SK-N-SH (cell line): ENCODE results near the gene SAA1. TPM values are rescaled to one million over a fixed set of nuclear protein-coding genes. Genes with fewer than 3 reads are reported as not detected.
A peak's percentile ranks its signal among the peaks of the same experiment; 100 is the strongest.

Experiments used
- CTCF ChIA-PET: fragments of 300-600, 350-600 bp; formaldehyde crosslinking; extraction: SDS; loops from one replicate; lab custom pipeline; 2021; lab: Yijun Ruan, JAX
- POLR2A ChIA-PET: fragments of 350-600 bp; sonication (Branson Sonifier 250); formaldehyde crosslinking; extraction: SDS; loops from one replicate; lab custom pipeline; 2020; ENCODE audit warnings: antibody characterized with exemption, inconsistent platforms; lab: Yijun Ruan, JAX
- DNase-seq: peaks from one replicate; pipeline ENCODE4 v3.0.0; 2012
- H2AFZ ChIP-seq: fragments of 200-600 bp; sonication (generic); 2 replicates; pipeline ENCODE4 v1.8.1; 2016; ENCODE audit warnings: antibody characterized with exemption, mild to moderate bottlenecking, low read depth
- H3F3A ChIP-seq: fragments of 200-600 bp; sonication (generic); replicated peaks from 2 replicates; pipeline ENCODE3; 2016; ENCODE audit warnings: antibody characterized with exemption, mild to moderate bottlenecking; ENCODE audit not compliant: insufficient read depth
- H3K27ac ChIP-seq, 2 experiments: fragments of 200-500 bp in 1 of 2; fragments of 200-600 bp in 1 of 2; sonication (Bioruptor generic) in 1 of 2; sonication (generic), shearing (Covaris generic) in 1 of 2; 2 replicates each; pipeline versions ENCODE4 v1.5.1 to v1.6.1; 2014 to 2016; ENCODE audit warnings: low read depth in 2 of 2, inconsistent platforms in 1 of 2, low read length in 1 of 2, mild to moderate bottlenecking in 1 of 2, mixed read lengths in 1 of 2
- H3K27me3 ChIP-seq: fragments of 200-600 bp; sonication (generic), shearing (Covaris generic); 2 replicates; pipeline ENCODE4 v1.6.1; 2016; ENCODE audit warnings: mixed run types; ENCODE audit not compliant: insufficient read depth
- H3K36me3 ChIP-seq, 2 experiments: fragments of 200-500 bp in 1 of 2; fragments of 200-600 bp in 1 of 2; sonication (Bioruptor generic) in 1 of 2; sonication (generic) in 1 of 2; replicated peaks in 1 of 2; 2 replicates each; pipeline versions ENCODE3 to v1.5.1; 2014 to 2016; ENCODE audit warnings: low read length in 1 of 2, mild to moderate bottlenecking in 1 of 2; ENCODE audit not compliant: insufficient read depth in 2 of 2, control insufficient read depth in 1 of 2
- H3K4me1 ChIP-seq, 2 experiments: fragments of 200-500 bp in 1 of 2; fragments of 200-600 bp in 1 of 2; sonication (Bioruptor generic) in 1 of 2; sonication (generic), shearing (Covaris generic) in 1 of 2; 2 replicates each; pipeline versions ENCODE4 v1.5.1 to v1.6.1; 2014 to 2016; ENCODE audit warnings: low read depth in 1 of 2, low read length in 1 of 2, mixed run types in 1 of 2; ENCODE audit not compliant: insufficient read depth in 2 of 2, control insufficient read depth in 1 of 2
- H3K4me2 ChIP-seq: fragments of 200-600 bp; sonication (generic), shearing (Covaris generic); 2 replicates; pipeline ENCODE4 v1.6.1; 2017; ENCODE audit warnings: mixed run types
- H3K4me3 ChIP-seq, 2 experiments: fragments of 200-500 bp in 1 of 2; fragments of 200-600 bp in 1 of 2; sonication (Bioruptor generic) in 1 of 2; sonication (generic), shearing (Covaris generic) in 1 of 2; 2 replicates each; pipeline versions ENCODE4 v1.5.1 to v1.8.1; 2014 to 2016; ENCODE audit warnings: low read depth in 2 of 2, inconsistent platforms in 1 of 2, low read length in 1 of 2, mild to moderate bottlenecking in 1 of 2, mixed read lengths in 1 of 2, moderate library complexity in 1 of 2
- H3K79me2 ChIP-seq: fragments of 200-600 bp; sonication (generic); 2 replicates; pipeline ENCODE4 v1.8.1; 2017; ENCODE audit warnings: mild to moderate bottlenecking; ENCODE audit not compliant: insufficient read depth
- H3K9ac ChIP-seq: fragments of 200-600 bp; sonication (generic); 2 replicates; pipeline ENCODE4 v1.6.1; 2017; ENCODE audit warnings: mixed run types
- H3K9me2 ChIP-seq: fragments of 200-600 bp; sonication (generic); 2 replicates; pipeline ENCODE4 v1.6.1; 2017; ENCODE audit warnings: mixed run types
- H3K9me3 ChIP-seq: fragments of 200-600 bp; sonication (generic); 2 replicates; pipeline ENCODE4 v1.6.1; 2017; ENCODE audit warnings: mixed run types, mild to moderate bottlenecking, moderate library complexity
- H4K20me1 ChIP-seq: fragments of 200-600 bp; sonication (generic); 2 replicates; pipeline ENCODE4 v1.6.1; 2017; ENCODE audit warnings: mild to moderate bottlenecking, mixed run types; ENCODE audit not compliant: insufficient read depth
- ELF1 ChIP-seq: IDR thresholded peaks from 2 replicates; pipeline ENCODE4 v1.4.0; 2012
- FOSL2 ChIP-seq: IDR thresholded peaks from 2 replicates; pipeline ENCODE4 v1.4.0; 2012; ENCODE audit warnings: low read depth, mild to moderate bottlenecking, moderate library complexity, borderline replicate concordance
- FOXM1 ChIP-seq: IDR thresholded peaks from 2 replicates; pipeline ENCODE4 v1.4.0; 2012; ENCODE audit warnings: low read depth, mild to moderate bottlenecking
- MXI1 ChIP-seq: IDR thresholded peaks from 2 replicates; pipeline ENCODE4 v1.6.1; 2012; ENCODE audit warnings: mild to moderate bottlenecking, low read depth, low read length, improper control_type of control experiment
- NRF1 ChIP-seq: IDR thresholded peaks from 2 replicates; pipeline ENCODE4 v1.6.1; 2012; ENCODE audit warnings: low read depth, mild to moderate bottlenecking, low read length
- YY1 ChIP-seq: IDR thresholded peaks from 2 replicates; pipeline ENCODE4 v1.4.0; 2012; ENCODE audit warnings: low read depth, mild to moderate bottlenecking
- WGBS: methylation state at CpG from one replicate; pipeline ENCODE4 v1.1.6; 2017; ENCODE audit warnings: low lambda C conversion rate; 5-methylcytosine and 5-hydroxymethylcytosine counted together
- polyA plus RNA-seq, 3 experiments: library from polyadenylated mRNA; depleted of rRNA; stranded (reverse); fragments of >200 nt; gene quantifications; 2 replicates each; pipeline ENCODE4 v1.2.3, GENCODE V29; 2012
- TF ChIP-seq, protein P1 (sequence below): IDR thresholded peaks from 2 replicates; pipeline ENCODE4 v1.4.0; 2012; ENCODE audit warnings: low read depth, borderline replicate concordance

Gene SAA1
- polyA plus RNA-seq, 1 of the 3 experiments (the other 2 are of a cell fraction), result not detected

DNA sequence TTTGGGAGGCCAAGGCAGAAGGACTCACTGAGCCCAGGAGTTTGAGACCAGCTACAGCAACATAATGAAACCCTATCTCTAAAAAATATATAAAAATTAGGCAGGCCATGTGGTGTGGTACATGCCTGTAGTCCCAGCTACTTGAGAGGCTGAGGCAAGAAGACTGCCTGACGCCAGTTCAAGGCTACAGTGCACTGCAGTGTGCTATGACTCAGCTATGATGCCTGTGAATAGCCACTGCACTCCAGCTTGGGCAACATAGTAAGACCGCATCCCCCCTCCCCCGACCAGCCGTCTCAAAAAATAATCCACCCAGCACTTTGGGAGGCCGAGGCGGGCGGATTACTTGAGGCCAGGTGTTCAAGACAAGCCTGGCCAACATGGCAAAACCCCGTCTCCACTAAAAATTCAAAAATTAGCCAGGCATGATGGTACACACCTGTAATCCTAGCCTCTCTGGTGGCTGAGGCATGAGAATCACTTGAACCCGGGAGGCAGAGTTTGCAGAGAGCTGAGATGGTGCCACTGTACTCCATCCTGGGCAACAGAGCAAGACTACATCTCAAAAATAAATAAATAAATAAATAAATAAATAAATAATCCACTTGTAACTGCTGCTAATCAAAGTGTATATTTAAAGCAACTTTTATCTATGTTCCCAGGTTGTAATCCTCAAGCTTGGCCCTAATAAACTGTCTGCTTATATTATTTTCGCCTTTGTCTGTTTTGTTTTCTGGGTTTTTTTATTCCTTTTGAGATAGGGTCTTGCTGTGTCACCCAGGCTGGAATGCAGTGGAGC is 48.1 kb downstream of the SAA1 start:
- CTCF ChIA-PET, result interaction anchor here (1.1 to 1.3 kb wide), 2 partner anchors 17 to 198 kb away, joined by 3 to 4 read pairs; no protein-coding TSS in a partner anchor
- 86% methylated on average over 10 of the region's 10 CpGs for WGBS
- DNase-seq, result no peak

DNA sequence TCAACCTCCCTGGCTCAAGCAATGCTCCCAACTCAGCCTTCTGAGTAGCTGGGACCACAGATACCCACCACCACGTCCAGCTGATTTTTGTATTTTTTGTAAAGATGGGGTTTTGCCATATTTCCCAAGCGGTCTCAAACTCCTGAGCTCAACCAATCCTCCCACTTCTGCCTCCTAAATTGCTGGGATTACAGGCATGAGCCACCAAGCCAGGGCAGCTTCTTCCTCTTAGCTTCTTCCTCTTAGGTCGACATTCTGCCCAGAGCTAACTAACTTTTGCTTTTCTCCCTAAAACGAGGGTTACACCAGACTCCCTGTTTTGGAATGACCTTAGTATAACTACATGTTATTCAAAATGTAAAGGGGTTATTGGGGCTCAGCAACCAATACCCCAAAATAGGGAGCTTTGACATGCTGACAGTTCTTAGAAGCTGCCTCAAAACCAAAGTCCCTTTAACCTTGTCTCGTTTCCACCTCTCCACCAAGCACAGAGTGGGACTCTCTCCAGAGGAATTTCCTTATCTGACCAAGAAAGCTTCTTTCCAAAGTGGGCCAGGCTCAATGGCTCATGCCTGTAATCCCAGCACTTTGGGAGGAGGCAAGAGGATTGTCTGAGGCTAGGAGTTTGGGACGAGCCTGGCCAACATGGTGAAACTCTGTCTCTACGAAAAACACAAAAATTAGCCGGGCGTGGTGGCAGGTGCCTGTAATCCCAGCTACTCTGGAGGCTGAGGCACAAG is 48.9 kb downstream of the SAA1 start:
- Histone ChIP-seq H2AFZ (no peak overlapping the region), H3K9ac (no peak overlapping the region), H3K36me3 (peaks cover 13 to 16% of the 10 kb centered on the region in 2 experiments), H3K9me3 (no peaks in the 10 kb centered on the region), H3K4me2 (no peak overlapping the region), H3K4me1 (peaks cover 0 to 8% of the 10 kb centered on the region in 2 experiments; a peak in 3 of 4 replicates), H3K27me3 (no peaks in the 10 kb centered on the region), H3K27ac (no peak overlapping the region), H3K9me2 (no peaks in the 10 kb centered on the region), H3K79me2 (peaks cover 70% of the 10 kb centered on the region), H4K20me1 (no peaks in the 10 kb centered on the region), H3F3A (peaks cover 11% of the 10 kb centered on the region), H3K4me3 (no peak overlapping the region)
- ChIA-PET CTCF (interaction anchor here (0.8 to 1.9 kb wide), 4 partner anchors 18 to 200 kb away, joined by 3 to 7 read pairs (median 5); no protein-coding TSS in a partner anchor), POLR2A (interaction anchor here (1.1 kb wide), 1 partner anchor 82 kb away, joined by 3 read pairs; no protein-coding TSS in a partner anchor)
- TF ChIP-seq NRF1 (no peak), ELF1 (no peak), MXI1 (no peak), FOXM1 (no peak)
- TF ChIP-seq, protein P1, sequence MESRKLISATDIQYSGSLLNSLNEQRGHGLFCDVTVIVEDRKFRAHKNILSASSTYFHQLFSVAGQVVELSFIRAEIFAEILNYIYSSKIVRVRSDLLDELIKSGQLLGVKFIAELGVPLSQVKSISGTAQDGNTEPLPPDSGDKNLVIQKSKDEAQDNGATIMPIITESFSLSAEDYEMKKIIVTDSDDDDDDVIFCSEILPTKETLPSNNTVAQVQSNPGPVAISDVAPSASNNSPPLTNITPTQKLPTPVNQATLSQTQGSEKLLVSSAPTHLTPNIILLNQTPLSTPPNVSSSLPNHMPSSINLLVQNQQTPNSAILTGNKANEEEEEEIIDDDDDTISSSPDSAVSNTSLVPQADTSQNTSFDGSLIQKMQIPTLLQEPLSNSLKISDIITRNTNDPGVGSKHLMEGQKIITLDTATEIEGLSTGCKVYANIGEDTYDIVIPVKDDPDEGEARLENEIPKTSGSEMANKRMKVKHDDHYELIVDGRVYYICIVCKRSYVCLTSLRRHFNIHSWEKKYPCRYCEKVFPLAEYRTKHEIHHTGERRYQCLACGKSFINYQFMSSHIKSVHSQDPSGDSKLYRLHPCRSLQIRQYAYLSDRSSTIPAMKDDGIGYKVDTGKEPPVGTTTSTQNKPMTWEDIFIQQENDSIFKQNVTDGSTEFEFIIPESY, result no peak
- no peak for DNase-seq
- 90% methylated on average over 9 of the region's 9 CpGs for WGBS

More for the DNA sequence above, 48.1 kb downstream of the SAA1 start:
- H3K4me2 ChIP-seq, result no peak overlapping the region
- no peaks in the 10 kb centered on the region for H4K20me1 ChIP-seq
- H3K36me3 ChIP-seq, result peaks cover 20 to 21% of the 10 kb centered on the region in 2 experiments
- TF ChIP-seq FOSL2 (0 out of 2 replicates have a peak, but pooled peaks have one; percentile 7), YY1 (no peak)
- H3K4me3 ChIP-seq, result no peak overlapping the region
- H3K27me3 ChIP-seq, result no peaks in the 10 kb centered on the region
- H3K9me3 ChIP-seq, result no peaks in the 10 kb centered on the region
- peaks cover 0 to 8% of the 10 kb centered on the region in 2 experiments; a peak in 3 of 4 replicates for H3K4me1 ChIP-seq
- peaks cover 11% of the 10 kb centered on the region for H3F3A ChIP-seq
- H3K9ac ChIP-seq, result no peak overlapping the region
- H3K9me2 ChIP-seq, result no peaks in the 10 kb centered on the region
- peaks cover 62% of the 10 kb centered on the region for H3K79me2 ChIP-seq
- no peak overlapping the region for H2AFZ ChIP-seq
- POLR2A ChIA-PET, result interaction anchor here (1.1 kb wide), 1 partner anchor 83 kb away, joined by 3 read pairs; no protein-coding TSS in a partner anchor
- peak overlapping the region in 1 of 2 experiments; percentile 57; a peak in 1 of 4 replicates for H3K27ac ChIP-seq
